ENCODE data around the gene CLTA.

DNA sequence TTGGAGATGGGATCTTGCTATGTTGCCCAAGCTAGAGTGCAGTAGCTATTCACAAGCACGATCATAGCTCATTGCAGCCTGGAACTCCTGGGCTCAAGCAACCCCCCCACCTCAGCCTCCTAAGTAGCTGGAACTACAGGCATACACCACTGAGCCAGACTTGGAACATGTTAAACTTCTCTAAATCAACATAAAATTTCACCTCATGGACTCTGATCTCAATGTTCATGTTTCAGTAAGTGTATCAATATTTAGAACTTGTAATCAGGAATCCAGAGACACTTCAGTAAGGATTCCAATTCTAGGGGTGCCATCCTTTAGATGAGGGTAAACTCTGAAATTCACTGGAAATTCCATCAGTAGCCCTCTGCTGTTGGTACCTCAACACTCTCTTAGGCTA is 60.7 kb downstream of the CLTA start:
- TF ChIP-seq, protein P1, sequence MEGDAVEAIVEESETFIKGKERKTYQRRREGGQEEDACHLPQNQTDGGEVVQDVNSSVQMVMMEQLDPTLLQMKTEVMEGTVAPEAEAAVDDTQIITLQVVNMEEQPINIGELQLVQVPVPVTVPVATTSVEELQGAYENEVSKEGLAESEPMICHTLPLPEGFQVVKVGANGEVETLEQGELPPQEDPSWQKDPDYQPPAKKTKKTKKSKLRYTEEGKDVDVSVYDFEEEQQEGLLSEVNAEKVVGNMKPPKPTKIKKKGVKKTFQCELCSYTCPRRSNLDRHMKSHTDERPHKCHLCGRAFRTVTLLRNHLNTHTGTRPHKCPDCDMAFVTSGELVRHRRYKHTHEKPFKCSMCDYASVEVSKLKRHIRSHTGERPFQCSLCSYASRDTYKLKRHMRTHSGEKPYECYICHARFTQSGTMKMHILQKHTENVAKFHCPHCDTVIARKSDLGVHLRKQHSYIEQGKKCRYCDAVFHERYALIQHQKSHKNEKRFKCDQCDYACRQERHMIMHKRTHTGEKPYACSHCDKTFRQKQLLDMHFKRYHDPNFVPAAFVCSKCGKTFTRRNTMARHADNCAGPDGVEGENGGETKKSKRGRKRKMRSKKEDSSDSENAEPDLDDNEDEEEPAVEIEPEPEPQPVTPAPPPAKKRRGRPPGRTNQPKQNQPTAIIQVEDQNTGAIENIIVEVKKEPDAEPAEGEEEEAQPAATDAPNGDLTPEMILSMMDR (IDR thresholded peaks at IDR 0.05) = no peak
- no peak for TF ChIP-seq POLR2A (IDR thresholded peaks at IDR 0.05)

Measured in heart left ventricle (tissue), 13 donors.